ENCODE data around the gene CCR9. TPM values are rescaled to one million over a fixed set of nuclear protein-coding genes. Genes with fewer than 3 reads are reported as not detected.

Gene CCR9
- total RNA-seq, 2 donors from 2014 or later: not detected

GRCh38 chr3:45907769-45908705 is 21.7 kb downstream of the CCR9 start:
- no peaks in the 10 kb centered on the region for H3K4me1 ChIP-seq
- no peak for DNase-seq (ENCODE audit: low spot score)
- H3K9me3 ChIP-seq: no peaks in the 10 kb centered on the region
- no peak for TF ChIP-seq CTCF (IDR thresholded peaks at IDR 0.05)
- H3K4me3 ChIP-seq: no peak overlapping the region
- no peak overlapping the region for H3K27ac ChIP-seq
- no peaks in the 10 kb centered on the region for H3K27me3 ChIP-seq
- H3K36me3 ChIP-seq: no peaks in the 10 kb centered on the region

DNA sequence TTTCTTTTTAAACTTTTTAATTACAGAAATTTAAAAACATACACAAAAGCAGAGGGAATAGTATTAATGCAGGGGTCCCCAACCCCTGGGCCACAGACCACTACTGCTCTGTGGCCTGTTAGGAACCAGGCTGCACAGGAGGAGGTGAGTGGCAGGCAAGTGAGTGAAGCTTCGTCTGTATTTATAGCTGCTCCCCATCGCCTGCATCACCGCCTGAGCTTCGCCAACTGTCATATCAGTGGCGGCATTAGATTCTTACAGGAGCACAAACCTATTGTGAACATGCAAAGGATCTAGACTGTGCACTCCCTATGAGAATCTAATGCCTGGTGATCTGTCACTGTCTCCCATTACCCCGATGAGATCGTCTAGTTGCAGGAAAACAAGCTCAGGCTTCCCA is 22.4 kb downstream of the CCR9 start:
- no peaks in the 10 kb centered on the region for H3K27me3 ChIP-seq
- no peaks in the 10 kb centered on the region for H3K36me3 ChIP-seq
- H3K4me1 ChIP-seq: no peaks in the 10 kb centered on the region
- no peak for DNase-seq (ENCODE audit: low spot score)
- H3K27ac ChIP-seq: no peak overlapping the region
- TF ChIP-seq CTCF (IDR thresholded peaks at IDR 0.05): no peak
- no peak overlapping the region for H3K4me3 ChIP-seq
- no peaks in the 10 kb centered on the region for H3K9me3 ChIP-seq

GRCh38 chr3:45909542-45909941 is 23.2 kb downstream of the CCR9 start:
- Histone ChIP-seq H3K4me1 (no peaks in the 10 kb centered on the region), H3K27ac (no peak overlapping the region), H3K27me3 (no peaks in the 10 kb centered on the region), H3K4me3 (no peak overlapping the region), H3K9me3 (no peaks in the 10 kb centered on the region), H3K36me3 (no peaks in the 10 kb centered on the region)
- no peak for TF ChIP-seq CTCF (IDR thresholded peaks at IDR 0.05)
- no peak for DNase-seq (ENCODE audit: low spot score)

DNA sequence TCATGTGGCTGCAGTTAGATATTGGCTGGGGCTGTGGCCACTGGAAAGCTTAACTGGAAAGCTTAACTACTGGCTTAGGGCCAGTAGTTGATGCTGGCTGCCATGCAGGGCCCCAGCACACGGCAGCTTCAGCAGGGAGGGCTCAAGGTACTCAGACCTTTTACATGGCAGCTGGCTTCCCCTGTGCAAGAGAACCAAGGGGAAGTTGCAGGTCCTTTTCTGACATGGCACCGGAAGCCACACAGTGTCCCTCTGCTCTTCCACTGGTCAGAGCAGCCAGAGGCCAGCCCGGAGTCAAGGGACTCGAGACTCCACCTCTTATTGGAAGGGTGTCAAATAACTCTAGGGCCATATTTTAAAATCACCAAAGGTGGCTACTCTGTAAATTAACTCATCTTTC is 24.5 kb downstream of the CCR9 start:
- Histone ChIP-seq H3K27me3 (no peaks in the 10 kb centered on the region), H3K27ac (no peak overlapping the region), H3K4me1 (peaks cover 0 to 3% of the 10 kb centered on the region in 2 donors), H3K4me3 (no peak overlapping the region), H3K36me3 (no peaks in the 10 kb centered on the region), H3K9me3 (no peaks in the 10 kb centered on the region)
- no peak for DNase-seq (ENCODE audit: low spot score)
- no peak for TF ChIP-seq CTCF (IDR thresholded peaks at IDR 0.05)

DNA sequence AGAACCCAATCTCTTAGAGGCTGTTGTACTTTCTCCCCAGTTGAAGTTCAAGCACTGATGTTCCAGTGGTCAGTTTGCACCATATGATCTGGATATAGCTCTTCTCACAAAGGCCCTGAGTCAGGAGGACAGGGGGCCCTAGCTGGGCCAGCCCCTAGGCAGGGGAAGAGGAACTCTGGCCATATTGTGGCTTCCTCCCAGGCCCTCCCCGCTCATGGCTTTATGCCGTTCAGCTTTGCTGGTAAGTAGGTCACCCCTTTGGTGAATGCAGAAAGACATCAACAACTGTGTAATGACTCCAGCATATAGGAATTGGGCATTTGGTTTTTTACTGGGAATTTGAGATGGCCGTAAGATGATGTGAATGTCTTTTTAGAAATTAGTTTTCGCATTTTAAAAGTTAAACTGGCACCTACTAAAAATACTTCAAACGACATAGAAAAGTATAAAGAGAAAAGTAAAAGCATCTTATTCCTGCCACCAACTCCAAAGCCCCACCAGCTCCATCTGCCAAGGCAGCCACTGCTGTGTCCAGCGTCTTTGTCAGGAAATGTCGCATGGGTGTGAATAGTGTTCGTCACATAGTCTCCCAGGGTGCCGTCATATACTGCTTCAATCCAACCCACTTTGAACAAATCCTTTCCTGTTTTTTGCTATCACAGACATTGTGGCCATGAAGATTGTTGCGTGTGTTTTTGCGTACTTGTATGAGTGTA is 25.3 kb downstream of the CCR9 start:
- Histone ChIP-seq H3K27me3 (no peaks in the 10 kb centered on the region), H3K36me3 (no peaks in the 10 kb centered on the region), H3K4me1 (peaks cover 0 to 5% of the 10 kb centered on the region in 2 donors), H3K9me3 (no peaks in the 10 kb centered on the region), H3K27ac (no peak overlapping the region), H3K4me3 (no peak overlapping the region)
- DNase-seq (ENCODE audit: low spot score): no peak
- TF ChIP-seq CTCF (IDR thresholded peaks at IDR 0.05): no peak

All from right atrium auricular region (tissue), 2 donors.